ENCODE results near the gene NBPF12.
"Not testable (repeated sequence)": the region's sequence is repeated elsewhere in the genome, so short reads cannot be mapped to it uniquely, and the experiment has no call there.

Gene NBPF12

DNA sequence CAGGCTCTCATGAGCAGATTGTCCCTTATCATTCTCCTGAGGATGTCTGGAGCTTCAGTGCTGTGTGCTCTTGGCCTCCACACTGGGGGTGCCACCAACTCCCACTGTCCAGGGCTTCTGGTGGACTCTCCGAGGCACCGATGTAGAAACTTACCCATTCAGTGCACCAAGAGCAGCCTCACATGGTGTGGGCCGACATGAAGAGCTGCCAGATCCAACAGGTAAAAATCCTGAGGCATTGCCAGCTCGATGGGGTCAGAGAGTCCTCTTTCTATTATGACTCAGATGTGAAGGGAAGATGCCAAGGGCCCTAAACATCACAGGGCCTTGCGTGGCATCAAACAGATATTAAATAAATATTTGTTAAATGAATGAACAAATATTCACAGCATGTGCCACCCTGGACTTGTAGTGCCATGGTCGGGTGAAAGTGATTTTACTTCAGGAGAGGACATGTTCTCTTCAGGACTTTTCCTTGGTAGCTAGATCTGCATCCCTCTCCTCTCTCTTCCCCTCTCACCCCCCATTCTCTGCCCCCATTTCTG, 5.3 kb downstream of the NBPF12 start:
- H3K9me3 Mint-ChIP-seq; H3K4me1 Mint-ChIP-seq; H3K27me3 Mint-ChIP-seq (ENCODE audit: low read depth, poor library complexity); H3K27ac Mint-ChIP-seq; H3K4me3 Mint-ChIP-seq; H3K36me3 Mint-ChIP-seq (ENCODE audit: low read depth); DNase-seq: not testable (repeated sequence)

DNA sequence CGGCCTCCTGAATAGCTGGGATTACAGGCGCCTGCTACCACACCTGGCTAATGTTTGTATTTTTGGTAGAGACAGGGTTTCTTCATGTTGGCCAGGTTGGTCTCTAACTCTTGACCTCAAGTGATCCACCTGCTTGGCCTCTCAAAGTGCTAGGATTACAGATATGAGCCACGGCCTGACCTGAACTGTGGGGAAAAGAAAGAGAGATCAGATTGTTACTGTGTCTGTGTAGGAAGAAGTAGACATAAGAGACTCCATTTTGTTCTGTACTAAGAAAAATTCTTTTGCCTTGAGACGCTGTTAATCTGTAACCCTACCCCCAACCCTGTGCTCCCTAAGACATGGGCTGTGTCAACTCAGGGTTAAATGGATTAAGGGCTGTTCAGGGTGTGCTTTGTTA, 10.0 kb downstream of the NBPF12 start:
- not testable (repeated sequence) for H3K27ac Mint-ChIP-seq; H3K27me3 Mint-ChIP-seq (ENCODE audit: low read depth, poor library complexity); H3K4me1 Mint-ChIP-seq; DNase-seq; H3K36me3 Mint-ChIP-seq (ENCODE audit: low read depth); H3K9me3 Mint-ChIP-seq; H3K4me3 Mint-ChIP-seq

- H3K9me3 Mint-ChIP-seq; H3K27me3 Mint-ChIP-seq (ENCODE audit: low read depth, poor library complexity); DNase-seq; H3K4me3 Mint-ChIP-seq; H3K27ac Mint-ChIP-seq; H3K4me1 Mint-ChIP-seq: not testable (repeated sequence)
- peaks cover 19% of the 10 kb centered on the region for H3K36me3 Mint-ChIP-seq (ENCODE audit: low read depth)
Observed at GRCh38 chr1:146964340-146964739, 26.2 kb downstream of the NBPF12 start.

GRCh38 chr1:146966351-146966750, 28.2 kb downstream of the NBPF12 start:
- peaks cover 29% of the 10 kb centered on the region for H3K36me3 Mint-ChIP-seq (ENCODE audit: low read depth)
- not testable (repeated sequence) for H3K4me3 Mint-ChIP-seq; DNase-seq; H3K27me3 Mint-ChIP-seq (ENCODE audit: low read depth, poor library complexity); H3K4me1 Mint-ChIP-seq; H3K27ac Mint-ChIP-seq; H3K9me3 Mint-ChIP-seq
- peak; percentile 22 for TF ChIP-seq CTCF (IDR thresholded peaks at IDR 0.05)

GRCh38 chr1:146970656-146971055, 32.5 kb downstream of the NBPF12 start:
- H3K27me3 Mint-ChIP-seq (ENCODE audit: low read depth, poor library complexity); DNase-seq; H3K4me3 Mint-ChIP-seq; H3K27ac Mint-ChIP-seq; H3K9me3 Mint-ChIP-seq; H3K4me1 Mint-ChIP-seq: not testable (repeated sequence)
- peaks cover 19% of the 10 kb centered on the region for H3K36me3 Mint-ChIP-seq (ENCODE audit: low read depth)

GRCh38 chr1:146972681-146973080, 34.6 kb downstream of the NBPF12 start:
- H3K27me3 Mint-ChIP-seq (ENCODE audit: low read depth, poor library complexity); H3K27ac Mint-ChIP-seq; H3K4me3 Mint-ChIP-seq; DNase-seq; H3K4me1 Mint-ChIP-seq; H3K9me3 Mint-ChIP-seq: not testable (repeated sequence)
- H3K36me3 Mint-ChIP-seq (ENCODE audit: low read depth): peaks cover 19% of the 10 kb centered on the region

DNA sequence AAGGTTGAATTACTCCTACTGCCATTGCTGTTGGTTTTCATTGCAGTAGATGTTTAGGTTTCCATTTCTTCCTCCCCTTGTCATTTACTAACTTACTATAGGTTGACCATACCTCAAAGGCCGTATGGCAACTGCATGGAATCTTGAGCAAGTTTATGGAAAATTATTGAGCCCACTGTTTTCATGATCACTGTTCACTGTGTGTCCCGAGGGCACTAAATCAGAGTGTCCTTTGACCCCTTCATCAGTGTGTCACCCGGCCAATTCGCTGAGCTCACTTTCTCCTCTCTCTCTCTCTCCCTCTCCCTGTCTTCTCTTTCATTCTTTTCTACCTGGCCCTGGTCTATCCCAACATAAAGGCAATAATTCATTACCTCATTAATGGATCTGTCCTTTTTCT, 47.7 kb downstream of the NBPF12 start:
- H3K4me1 Mint-ChIP-seq; H3K9me3 Mint-ChIP-seq; DNase-seq; H3K4me3 Mint-ChIP-seq; H3K27me3 Mint-ChIP-seq (ENCODE audit: low read depth, poor library complexity); H3K27ac Mint-ChIP-seq: not testable (repeated sequence)
- peaks cover 15% of the 10 kb centered on the region for H3K36me3 Mint-ChIP-seq (ENCODE audit: low read depth)

DNA sequence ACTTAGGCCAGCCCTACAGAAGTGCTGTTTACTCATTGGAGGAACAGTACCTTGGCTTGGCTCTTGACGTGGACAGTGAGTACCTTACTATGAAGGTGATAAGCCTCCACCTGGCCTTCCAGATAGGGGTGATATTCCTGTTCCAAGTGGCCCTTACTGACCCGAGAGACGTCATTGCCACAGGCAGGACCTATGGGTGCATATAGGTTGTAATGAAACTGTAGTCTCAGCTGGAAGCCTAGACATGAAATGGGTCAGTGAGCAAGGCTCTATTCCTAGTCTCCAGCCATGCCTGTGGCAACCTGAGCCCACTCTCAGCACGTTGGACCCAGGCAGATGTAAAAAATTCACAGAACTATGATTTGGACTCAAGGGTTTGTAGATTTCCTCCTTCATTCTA, 48.3 kb downstream of the NBPF12 start:
- peaks cover 12% of the 10 kb centered on the region for H3K36me3 Mint-ChIP-seq (ENCODE audit: low read depth)
- H3K4me3 Mint-ChIP-seq; H3K4me1 Mint-ChIP-seq; H3K27ac Mint-ChIP-seq; H3K27me3 Mint-ChIP-seq (ENCODE audit: low read depth, poor library complexity); H3K9me3 Mint-ChIP-seq; DNase-seq: not testable (repeated sequence)

- not testable (repeated sequence) for H3K4me1 Mint-ChIP-seq; H3K9me3 Mint-ChIP-seq; DNase-seq; H3K27ac Mint-ChIP-seq; H3K27me3 Mint-ChIP-seq (ENCODE audit: low read depth, poor library complexity); H3K4me3 Mint-ChIP-seq
- H3K36me3 Mint-ChIP-seq (ENCODE audit: low read depth): peaks cover 11% of the 10 kb centered on the region
Observed at GRCh38 chr1:146987502-146987901, 49.4 kb downstream of the NBPF12 start.

- not testable (repeated sequence) for H3K4me1 Mint-ChIP-seq; H3K27ac Mint-ChIP-seq; H3K4me3 Mint-ChIP-seq; H3K27me3 Mint-ChIP-seq (ENCODE audit: low read depth, poor library complexity); H3K9me3 Mint-ChIP-seq; DNase-seq
- H3K36me3 Mint-ChIP-seq (ENCODE audit: low read depth): peaks cover 11% of the 10 kb centered on the region
Observed at GRCh38 chr1:146989455-146989854, 51.3 kb downstream of the NBPF12 start.

DNA sequence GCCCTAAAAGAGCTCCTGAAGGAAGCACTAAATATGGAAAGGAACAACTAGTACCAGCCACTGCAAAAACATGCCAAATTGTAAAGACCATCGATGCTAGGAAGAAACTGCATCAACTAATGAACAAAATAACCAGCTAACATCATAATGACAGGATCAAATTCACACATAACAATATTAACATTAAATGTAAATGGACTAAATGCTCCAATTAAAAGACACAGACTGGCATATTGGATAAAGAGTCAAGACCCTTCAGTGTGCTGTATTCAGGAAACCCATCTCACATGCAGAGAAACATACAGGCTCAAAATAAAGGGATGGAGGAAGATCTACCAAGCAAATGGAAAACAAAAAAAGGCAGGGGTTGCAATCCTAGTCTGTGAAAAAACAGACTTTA, 70.4 kb downstream of the NBPF12 start:
- DNase-seq; H3K27ac Mint-ChIP-seq; H3K36me3 Mint-ChIP-seq (ENCODE audit: low read depth); H3K4me1 Mint-ChIP-seq; H3K4me3 Mint-ChIP-seq: not testable (repeated sequence)
- Mint-ChIP-seq H3K9me3 (peaks cover 43% of the 10 kb centered on the region), H3K27me3 (ENCODE audit: low read depth, poor library complexity) (peaks cover 13% of the 10 kb centered on the region)

DNA sequence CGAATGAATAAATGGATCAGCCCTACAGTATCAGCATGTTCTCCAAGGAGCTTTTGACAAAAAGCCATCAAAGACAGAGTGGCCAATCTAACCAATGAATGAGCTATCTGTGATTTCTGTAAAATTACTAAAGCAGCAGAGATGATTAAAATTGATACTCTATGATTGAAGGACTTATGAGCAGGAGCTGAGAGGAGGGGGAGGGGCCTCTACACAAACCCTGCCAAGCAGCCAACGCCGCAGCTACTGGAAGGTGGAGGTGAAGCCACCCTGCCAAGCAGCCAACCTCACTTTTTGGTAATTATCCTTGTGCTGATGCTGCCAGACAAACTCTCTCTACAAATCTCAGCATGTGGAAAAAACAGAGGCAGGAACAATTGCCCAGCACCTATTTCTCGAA, 88.9 kb downstream of the NBPF12 start:
- not testable (repeated sequence) for H3K4me1 Mint-ChIP-seq; H3K9me3 Mint-ChIP-seq; H3K27ac Mint-ChIP-seq; DNase-seq; H3K4me3 Mint-ChIP-seq; H3K36me3 Mint-ChIP-seq (ENCODE audit: low read depth)
- peaks cover 39% of the 10 kb centered on the region for H3K27me3 Mint-ChIP-seq (ENCODE audit: low read depth, poor library complexity)

DNA sequence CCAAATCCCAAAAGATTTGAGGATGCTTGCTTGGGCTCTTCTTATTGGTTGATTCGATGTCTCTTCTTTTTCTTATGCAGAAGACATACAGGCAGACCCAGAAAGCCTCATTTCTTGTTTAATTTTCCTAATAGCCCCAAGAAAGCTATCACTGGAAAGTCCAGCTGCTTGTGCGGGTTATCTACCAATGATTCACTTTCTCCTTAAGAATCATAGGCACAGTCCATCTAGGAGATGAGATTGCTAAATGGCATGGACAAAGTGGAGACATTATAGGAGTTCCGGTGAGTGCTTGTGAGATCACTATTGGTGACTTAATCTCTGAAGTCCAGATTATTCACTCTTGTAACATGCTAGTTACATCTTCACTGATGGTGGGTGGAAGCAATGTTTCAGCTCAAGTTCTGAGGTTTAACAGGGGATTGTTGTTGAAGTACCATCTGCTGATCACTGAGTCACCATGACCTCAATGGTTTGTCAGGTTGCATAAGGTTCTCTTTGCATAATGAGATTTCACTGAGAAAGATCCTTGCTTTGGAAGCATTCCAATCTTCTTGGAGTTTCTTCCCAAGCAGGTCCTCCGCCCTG, 92.0 kb downstream of the NBPF12 start:
- H3K4me3 Mint-ChIP-seq; H3K4me1 Mint-ChIP-seq; H3K36me3 Mint-ChIP-seq (ENCODE audit: low read depth); DNase-seq; H3K27ac Mint-ChIP-seq; H3K9me3 Mint-ChIP-seq: not testable (repeated sequence)
- H3K27me3 Mint-ChIP-seq (ENCODE audit: low read depth, poor library complexity): peaks cover 53% of the 10 kb centered on the region

Data from nephron progenitor cell (in vitro differentiated cells).